NCI-H774 (cell line): Measurements from ENCODE around the gene TSPAN3.

Source experiments
- DNase-seq: peaks from one replicate; lab custom pipeline; 2025; lab: John Stamatoyannopoulos, UW

The TSPAN3 gene

DNA sequence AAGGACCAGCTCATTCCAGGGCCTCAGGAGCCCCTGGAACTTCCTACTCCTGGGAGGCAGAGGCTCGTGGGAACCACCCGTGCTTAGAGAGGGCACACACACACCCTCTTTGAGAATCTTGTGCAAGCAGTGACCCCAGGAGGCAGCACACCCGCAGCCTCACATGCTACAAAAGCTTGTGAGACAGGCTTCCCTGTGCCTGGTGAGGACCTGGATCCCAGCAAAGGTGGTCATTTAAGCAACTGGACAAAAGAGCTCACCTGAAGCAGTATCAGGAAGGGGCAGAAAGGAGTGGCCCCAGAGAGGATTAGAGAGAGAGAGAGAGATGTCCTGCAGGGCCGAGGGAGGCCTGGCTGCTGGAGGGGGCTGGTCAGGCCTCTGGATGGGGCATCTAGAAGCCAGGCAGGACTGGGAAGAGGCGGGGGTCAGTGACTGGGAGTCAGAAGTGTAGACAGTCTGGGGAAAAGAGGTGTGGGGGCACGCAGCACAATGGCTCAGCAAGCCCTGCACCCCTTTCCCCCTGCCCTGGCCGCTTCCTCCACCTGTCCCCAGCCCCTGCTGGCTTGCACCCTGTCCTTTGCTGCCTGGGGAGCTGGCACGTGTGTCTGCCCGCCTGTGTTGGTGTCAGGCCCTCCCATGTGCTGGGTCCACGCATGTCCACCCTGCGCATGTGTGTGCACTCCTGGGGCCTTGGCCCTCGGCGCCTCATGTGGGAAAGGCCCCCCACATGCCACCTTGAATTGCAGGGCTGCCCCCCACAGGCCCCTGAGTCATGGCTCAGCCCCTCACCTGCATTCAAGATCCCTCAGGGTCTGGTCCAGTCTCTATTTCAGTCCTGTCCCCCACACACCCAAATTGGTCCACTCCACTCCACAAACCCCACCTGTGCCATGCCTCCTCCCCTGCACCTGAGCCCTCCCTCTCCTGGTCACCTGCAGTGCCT is 36.9 kb downstream of the TSPAN3 start:
- no peak for DNase-seq

DNA sequence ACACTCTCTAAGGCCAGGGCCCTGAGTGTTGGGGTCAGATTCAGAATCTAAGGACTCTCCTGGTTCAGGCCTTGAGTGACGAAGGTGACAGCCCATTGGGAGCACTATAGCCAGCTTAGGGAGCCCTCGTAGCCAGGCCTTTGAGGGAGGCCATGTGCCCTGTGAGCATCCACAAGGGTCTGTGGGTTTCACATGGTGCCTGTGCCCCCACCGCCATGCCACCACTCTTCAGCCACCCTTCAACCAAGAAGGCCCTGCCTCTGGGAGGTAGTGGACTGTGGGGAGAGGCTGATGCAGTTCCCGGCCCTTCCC is 37.5 kb downstream of the TSPAN3 start:
- no peak for DNase-seq

DNA sequence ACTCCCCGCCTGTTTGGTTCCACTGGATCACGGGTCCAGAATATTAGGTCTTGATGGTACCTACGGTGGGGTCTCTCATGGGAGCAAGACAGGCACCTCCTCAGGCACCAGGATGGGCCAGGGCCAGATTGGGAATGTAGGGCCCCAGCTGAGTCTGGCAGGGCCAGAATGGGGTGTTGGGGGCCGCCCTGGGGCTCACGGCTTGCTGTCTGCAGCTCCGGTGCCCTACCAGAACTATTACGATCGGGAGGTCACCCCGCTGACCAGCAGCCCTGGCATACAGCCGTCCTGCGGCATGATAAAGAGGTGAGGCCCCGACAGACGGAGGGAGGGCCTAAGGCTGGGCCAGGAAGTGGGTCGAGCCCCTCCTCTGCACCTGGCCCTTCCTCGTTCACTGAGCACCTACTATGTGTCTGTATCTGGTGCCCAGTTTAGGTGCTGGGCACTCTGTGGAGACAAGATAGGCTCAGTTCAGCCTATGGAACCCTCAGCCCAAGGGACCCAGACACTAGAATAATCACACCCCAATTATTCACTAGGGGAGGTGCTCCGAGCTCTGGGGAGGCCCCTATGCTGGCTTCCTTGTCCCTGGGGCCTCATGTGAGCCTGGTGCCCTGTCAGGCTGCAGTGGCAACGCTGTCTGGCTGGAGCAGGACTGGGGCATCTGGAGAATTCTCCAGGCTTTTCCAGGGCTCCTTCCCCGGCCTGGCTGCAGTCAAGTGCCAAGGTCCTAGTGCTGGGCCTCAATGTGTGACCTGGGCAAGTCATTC is 38.1 kb downstream of the TSPAN3 start:
- DNase-seq = no peak

DNA sequence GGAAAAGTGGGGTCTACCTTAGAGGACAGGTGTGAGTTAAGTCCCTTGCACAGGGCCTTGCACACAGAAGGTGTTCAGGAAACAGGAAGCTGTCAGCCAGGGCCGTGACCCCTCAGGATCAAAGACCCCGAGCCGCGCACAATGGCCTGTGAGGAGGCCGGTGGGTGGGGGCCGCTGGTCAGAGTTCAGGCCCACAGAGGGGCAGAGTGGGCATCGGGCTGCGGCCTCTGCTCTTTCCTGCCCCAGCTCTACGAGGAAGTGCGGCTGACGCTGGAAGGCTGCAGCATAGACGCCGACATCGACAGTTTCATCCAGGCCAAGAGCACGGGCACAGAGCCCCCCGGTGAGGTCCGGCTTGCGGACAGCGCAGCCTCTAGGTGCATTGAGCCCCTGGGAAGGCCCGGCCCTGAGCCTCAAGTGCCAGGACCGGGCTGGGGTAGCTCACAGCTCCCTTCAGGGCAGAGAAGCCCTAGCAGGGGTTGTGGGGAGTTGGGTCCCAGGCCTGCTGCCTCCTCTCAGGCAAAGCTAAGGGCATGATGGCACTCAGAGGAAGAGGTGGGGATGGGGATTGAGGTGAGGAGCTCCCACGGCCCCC is 38.8 kb downstream of the TSPAN3 start:
- DNase-seq = no peak

DNA sequence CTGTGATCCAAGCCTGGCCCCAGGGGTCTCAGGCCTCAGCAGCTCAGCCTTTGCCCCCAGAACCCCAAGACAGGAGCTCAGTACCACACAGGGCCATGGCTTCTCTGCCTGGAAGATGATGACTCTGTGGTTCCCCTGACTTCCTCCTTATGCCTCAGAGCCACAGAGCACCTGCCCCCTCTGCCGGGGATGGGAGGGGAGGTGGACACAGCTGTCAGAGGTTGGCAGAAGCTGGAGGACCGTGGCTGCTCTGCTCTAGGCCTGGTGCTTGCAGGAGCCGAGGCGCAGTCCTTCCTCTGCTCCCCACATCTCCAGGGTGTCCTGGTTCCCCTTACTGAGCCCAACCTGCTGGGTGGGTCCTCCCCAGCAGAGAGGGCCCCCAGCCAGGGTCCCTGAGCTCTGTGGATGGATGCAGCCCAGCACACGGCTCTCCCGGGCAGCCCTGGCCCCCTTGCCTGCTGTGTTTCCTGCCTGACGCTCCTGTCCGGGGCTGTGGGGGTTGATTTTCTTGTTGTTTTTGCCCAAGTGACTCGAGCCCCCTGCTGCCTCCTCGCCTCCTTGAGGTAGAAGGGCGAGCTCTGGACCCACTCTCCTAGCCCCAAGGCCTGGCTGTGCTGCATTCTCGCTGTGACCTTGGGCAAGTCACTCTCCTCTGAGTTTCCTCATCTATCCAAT is 39.4 kb downstream of the TSPAN3 start:
- peak; percentile 9 for DNase-seq

DNA sequence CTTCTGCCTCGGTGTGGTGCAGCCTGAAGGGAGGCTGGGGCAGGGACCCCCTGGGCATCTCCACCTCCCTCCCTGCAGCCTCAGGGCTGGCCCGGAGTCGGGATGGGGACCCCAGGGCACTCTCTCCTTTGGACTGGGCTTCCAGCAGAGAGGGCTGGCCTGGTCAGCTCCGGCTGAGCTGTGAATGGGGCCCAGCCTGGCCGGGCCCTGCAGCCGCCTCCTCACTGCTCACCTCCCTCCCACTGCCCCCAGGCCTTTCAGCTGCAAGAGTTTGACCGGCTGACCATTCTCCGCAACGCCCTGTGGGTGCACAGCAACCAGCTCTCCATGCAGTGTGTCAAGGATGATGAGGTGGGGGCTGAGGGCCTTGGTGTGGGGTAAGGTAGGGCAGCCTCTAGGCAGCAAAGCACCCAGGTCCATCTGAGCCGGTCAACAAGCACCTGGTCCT is 40.0 kb downstream of the TSPAN3 start:
- DNase-seq = no peak

DNA sequence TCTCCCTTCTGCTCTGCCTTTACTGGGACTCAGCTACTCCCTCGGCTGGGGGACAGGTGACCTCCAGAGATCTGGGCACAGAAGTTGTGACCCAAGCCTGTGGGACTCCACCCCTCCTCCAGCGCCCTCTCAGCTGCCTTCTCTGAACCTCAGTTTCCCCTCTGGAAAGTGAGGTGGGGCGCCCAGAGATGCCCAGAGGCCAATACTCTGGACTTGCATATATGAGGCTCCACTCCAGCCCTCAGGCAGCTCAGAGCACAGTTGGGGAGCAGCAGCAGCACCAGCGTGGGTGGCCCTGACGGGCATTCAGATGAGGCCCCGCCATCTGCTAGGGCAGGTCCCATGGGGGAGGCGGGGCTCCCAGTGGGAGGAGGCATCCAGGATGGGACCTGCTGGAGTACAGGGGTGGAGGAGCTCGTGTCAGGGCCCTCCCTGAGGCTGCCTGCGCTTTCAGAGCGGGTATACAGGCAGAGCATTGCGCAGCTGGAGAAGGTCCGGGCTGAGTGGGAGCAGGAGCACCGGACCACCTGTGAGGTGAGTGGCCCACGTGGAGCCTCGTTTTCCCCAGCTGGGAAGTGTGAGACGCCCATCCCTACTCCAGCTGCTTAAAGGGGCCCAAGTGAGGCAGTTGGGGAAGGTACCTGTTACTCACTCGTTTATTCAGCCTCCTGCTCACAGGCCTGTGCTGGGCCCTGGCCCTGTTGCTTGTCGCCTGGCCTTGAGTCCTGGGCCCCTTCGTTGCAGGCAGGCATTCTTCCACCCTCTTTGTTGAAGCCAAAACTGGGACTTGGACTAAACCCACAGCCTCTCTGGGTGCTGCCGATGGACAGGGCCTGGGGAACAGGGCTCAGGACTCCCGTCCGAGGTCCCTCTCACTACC is 40.6 kb downstream of the TSPAN3 start:
- DNase-seq = no peak

DNA sequence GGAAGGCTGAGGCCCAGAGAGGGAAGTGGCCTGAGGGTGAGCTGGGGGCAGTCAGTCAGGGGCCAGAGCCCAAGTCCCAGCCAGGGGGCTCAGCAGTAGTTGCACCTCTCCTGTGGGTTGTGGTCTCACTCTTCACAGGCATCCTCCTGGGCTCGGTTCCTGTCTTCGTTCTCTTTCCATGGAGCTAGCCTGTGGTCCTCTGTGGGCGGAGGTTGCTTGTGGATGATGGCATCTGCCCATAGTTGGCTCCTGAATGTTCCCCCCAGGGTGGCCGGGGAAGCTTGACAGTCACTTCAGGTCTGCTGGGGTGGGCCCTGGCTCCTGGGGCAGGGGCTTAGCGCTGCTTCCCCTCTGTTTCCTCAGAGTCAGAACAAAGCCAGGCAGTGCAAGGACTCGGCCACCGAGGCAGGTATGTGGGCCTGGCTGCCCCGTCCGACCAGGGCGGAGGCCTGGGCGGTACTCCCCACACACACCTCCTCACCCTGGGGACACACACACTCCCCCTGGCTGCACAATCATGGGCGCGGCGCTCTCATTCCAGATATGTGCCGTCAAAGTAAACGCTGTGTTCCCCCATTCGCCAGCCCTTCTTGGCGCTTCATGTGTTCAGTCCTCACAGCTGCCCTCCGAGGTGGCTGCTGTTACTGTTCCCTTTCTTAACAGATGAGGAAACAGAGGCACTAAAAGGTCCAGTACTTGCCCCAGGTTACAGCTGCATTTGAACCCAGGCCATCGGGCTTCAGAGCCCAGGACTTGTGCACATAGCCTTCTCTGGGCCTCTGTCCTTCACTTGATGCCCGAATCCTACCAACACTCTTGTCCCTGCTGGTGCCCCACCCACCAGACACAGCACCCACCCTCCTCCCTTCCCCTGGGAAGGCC is 41.5 kb downstream of the TSPAN3 start:
- DNase-seq = no peak

DNA sequence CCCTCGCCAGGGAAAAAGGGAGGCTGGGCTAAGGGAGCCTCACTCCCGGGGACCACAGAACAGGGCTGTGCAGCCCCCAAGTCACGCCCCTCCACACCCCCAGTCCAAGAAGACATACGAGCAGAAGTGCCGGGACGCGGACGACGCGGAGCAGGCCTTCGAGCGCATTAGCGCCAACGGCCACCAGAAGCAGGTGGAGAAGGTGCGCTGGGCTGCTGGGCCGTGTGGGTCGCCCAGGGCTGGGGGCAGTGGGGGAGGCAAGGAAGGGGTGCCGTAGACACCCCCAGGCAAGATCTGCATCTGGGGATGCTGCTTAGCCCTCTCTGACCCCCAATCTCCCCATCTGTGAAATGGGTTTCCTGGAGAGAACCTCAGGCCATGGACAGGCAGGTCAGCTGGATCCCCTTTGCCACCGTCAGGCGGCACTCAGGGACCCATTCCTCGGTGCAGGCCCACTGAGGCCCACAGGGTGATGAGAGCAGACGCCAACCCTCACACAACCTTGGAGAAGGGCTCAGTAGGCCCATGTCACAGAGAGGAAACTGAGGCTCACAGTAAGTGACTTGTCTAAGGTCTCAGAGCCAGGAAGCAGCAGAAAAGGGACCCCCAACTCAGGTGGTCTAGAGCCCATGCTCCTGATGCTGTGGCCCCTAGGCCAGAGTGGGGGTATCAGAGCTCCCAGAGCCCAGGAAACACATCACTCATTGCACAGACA is 42.3 kb downstream of the TSPAN3 start:
- DNase-seq = no peak

DNA sequence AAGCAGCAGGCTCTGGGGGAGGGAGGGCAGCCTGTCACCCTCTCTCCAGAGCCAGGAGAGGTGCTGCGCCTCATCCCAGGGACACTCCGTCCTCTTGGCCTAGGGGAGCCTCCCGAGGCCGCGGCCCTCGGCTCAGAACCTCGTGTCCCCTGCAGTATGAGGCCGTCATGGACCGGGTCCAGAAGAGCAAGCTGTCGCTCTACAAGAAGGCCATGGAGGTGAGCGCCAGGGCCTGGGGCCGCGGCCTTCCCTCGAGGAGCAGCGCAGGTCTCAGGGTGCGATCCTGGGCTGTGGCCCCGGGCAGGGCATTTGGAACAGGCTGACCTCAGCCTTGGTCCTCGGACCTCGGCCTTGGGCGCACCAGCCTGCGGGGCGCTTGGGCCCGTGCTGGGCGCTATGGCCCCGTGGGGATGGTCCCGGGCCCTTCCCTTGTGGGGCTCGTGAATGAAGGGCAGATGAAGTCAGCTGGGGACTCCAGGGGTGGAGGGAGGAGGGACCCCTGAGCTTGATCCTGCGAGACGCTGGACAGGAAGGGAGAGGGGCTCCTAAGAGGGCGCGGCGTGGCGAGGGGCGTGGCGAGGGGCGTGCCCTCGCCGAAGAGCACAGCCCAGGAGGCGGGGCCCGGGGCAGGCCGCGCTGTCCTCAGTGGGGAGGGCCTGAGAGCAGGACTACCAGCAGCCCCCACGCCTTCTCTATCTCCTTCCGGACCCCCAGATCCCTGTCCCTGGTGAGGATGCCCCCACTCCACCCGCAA is 43.0 kb downstream of the TSPAN3 start:
- no peak for DNase-seq

DNA sequence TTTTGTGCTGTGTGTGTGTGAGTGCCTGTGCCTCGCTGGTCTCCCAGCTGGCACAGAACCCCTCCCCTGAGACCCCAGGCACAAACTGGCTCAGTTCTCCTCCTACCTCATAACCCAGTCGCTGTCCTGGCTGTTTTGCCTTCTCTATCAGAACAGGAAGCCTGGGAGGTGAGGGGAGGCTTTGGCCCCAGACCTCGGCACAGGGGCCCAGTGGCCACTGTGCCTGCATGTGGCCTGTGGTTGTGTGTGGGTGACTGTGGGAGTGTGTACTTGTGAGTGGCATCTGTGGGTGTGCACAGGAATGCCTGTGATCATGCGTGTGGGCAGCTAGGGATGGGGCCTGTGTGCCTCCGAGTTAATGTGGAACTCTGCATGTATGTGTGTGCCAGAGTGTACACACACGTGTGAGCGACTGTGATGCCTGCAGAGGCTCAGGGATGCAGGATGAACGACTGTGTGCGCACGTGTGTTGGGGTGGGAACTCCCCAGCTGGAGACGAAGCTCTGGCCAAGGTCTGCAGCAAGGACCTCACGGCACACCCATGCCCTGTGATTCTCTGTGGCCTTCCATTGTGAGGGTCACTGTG is 43.7 kb downstream of the TSPAN3 start:
- no peak for DNase-seq

DNA sequence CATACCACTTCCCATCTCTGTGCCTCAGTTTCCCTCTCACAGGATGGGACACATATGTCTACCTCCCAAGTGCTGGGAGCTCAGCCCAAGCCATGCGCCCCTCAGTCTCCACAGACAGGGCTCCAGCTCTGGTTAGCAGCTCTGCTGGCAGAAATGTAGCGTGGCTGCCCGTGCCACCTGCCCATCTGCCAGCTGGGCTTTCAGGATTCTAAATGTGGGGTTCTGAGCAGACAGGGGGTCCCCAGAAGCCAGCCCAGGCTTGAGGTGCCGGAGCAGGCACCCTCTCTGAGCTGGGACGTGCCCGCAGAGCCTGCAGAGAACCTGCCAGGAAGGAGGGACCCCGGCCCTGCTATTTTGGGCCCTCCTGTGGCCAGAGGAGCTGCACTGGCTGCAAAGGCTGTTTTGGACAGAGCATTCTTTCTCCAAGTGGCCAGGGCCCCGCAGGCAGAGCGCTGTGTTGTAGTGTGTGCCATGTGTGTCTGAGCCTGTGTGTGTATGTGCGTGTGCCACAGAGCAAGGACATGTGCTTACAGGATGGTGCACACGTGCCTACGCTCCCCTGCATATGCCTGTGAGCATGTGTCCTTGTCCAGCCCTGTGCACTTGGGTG is 44.3 kb downstream of the TSPAN3 start:
- no peak for DNase-seq

DNA sequence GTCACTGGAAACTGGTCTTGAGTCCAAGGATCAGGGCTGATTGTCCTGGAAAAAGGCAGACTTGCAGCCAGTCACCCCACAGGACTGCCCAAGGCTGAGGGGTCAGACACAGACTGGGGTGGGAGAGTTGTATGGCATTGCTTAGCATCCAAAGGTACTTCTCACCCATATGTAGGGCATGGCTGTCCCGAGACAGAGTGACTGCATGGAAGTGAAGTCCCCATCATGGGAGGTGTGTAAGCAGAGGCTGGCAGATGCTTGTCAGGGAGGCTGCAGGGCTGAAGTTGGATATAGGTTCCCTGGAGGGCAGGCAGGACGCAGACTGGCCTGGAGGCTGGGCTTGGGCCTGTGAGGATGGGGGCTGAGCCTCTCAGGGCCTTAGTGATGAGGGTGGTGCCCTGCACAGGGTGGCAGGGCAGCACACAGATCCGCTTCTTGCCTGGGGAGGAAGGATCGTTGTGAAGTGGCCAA is 44.9 kb downstream of the TSPAN3 start:
- no peak for DNase-seq

DNA sequence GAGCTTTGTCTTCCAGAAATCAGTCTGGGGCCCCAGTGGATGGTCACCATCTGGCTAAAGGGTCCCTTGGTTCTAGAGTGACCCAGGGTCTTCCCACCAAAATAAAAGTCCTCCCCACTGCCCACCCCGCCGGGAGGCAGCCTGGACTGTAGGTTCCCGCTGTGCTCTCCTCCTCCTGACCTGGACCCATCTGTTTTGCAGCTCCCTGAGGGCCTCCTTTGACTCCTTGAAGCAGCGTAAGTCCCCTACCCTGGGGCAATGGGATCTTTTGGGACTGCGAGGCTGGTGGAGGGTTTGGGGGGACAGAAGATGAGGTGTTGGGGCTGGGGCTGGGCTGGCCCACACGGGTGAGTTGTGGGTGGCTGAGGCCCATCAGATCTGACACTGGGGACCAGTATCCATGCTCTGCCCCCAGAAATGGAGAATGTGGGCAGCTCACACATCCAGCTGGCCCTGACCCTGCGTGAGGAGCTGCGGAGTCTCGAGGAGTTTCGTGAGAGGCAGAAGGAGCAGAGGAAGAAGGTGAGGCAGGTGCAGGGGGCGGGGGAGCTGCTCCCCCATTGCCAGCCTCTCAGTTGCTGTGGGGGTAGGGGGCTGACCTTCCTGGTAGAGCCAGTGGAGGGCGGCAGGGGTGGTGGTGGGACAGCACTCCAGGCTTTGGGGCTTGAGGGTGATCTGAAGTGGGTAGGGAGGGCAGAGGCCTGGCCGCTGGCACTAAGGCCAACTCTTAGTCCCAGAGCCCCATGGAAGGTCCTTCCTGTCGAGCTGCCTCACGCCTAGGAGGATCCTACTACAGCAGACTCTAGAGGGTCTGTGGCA is 45.6 kb downstream of the TSPAN3 start:
- DNase-seq = no peak

DNA sequence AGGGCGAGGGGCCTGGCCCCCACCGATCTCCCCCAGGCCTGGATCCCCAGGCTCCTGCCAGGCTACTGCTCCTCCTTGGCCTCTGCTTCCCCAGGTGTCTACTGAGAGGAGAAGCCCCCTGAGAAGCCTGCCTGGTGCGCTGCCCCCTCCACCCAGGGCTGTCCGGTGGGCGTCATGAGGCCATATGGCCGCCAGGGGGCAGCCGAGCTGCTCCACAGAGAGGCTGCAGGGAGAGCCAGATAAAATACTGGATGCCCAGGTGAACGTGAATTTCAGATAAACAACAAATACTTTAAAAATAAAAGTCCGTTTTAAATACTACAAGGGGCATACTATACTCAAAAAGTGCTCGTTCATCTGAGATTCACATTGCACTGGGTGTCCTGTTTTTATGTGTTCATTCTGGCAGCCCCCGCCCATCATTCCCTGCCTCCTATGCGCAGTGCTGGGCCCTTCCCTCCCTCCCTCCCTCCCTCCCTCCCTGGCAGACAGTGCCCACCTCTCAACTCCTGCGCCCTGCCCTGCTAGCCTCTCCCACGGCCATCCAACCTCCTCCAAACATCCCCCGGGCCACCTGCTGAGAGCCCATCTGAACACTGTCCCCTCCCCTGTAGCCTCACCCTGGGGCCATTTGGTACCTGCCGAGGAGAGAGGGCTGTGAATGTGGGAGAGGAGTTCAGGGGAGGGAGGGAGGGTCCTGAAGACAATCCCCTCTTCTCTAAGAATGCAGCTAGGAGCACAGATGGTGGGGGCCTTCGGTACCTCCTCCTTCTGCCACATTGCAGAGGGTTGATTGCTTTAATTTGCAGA is 46.4 kb downstream of the TSPAN3 start:
- peak; percentile 32 for DNase-seq

DNA sequence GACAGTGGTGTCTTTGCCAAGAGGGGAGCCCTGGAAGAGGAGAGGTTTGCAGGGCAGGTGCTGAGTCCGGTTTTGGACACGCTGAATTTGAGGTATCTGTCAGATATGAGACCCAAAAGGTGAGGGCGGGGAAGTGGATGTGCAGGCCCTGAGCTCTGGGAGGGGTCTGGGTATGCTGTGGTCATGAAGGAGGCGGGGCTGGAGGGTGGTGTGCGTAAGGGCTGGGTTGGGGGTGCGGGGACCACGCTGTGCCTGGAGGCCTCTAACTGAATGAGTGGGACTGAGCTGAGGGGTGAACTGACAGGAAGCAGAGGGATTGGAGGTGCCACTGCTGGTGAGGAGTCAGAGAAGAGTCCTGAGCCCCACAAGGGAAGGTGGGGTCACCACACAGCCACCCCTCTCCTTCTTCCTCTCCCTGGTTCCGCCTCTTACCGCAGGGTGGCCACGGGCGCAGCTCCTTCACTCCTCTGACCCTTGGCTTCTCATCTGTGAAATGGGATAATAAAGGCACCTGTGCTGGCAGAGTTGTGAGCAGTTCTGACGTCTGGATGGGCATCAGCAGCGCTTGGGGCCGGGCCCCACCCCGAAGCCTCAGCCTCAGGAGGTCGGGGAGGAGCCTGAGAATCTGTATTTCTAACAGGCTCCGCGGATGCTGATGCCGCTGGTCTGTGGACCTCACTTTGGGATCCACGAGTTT is 47.2 kb downstream of the TSPAN3 start:
- DNase-seq = no peak
